Inferior parietal cortex (tissue), 1 donor: ENCODE measurements around the gene CDC42BPB.

Experiments
- DNase-seq: peaks from one replicate; pipeline ENCODE4 v3.0.0-alpha.2; 2016; ENCODE audit errors: extremely low spot score

CDC42BPB gene

GRCh38 chr14:102944448-102945330, 112.7 kb downstream of the CDC42BPB start:
- DNase-seq = no peak

- DNase-seq = no peak
Measured at GRCh38 chr14:102943979-102944378, 113.4 kb downstream of the CDC42BPB start.

- no peak for DNase-seq
Measured at GRCh38 chr14:102943454-102943853, 113.9 kb downstream of the CDC42BPB start.

- no peak for DNase-seq
Measured at GRCh38 chr14:102942069-102942468, 115.3 kb downstream of the CDC42BPB start.

- DNase-seq = no peak
Measured at GRCh38 chr14:102941419-102942011, 115.8 kb downstream of the CDC42BPB start.

GRCh38 chr14:102940729-102941362, 116.5 kb downstream of the CDC42BPB start:
- no peak for DNase-seq

GRCh38 chr14:102939820-102940561, 117.4 kb downstream of the CDC42BPB start:
- no peak for DNase-seq

GRCh38 chr14:102939329-102939728, 118.0 kb downstream of the CDC42BPB start:
- DNase-seq = no peak

- no peak for DNase-seq
Measured at GRCh38 chr14:102938191-102938590, 119.2 kb downstream of the CDC42BPB start.

GRCh38 chr14:102937331-102938175, 119.8 kb downstream of the CDC42BPB start:
- no peak for DNase-seq

GRCh38 chr14:102935756-102936155, 121.6 kb downstream of the CDC42BPB start:
- no peak for DNase-seq

GRCh38 chr14:102933618-102934231, 123.6 kb downstream of the CDC42BPB start:
- no peak for DNase-seq

- no peak for DNase-seq
Measured at GRCh38 chr14:102932484-102933248, 124.7 kb downstream of the CDC42BPB start.

GRCh38 chr14:102931580-102932285, 125.6 kb downstream of the CDC42BPB start:
- DNase-seq = no peak

GRCh38 chr14:102930753-102931579, 126.4 kb downstream of the CDC42BPB start:
- no peak for DNase-seq

- DNase-seq = no peak
Measured at GRCh38 chr14:102930138-102930752, 127.1 kb downstream of the CDC42BPB start.

- no peak for DNase-seq
Measured at GRCh38 chr14:102929241-102930137, 127.9 kb downstream of the CDC42BPB start.
